ENCODE measurements around the gene RNU5B-1. TPM values are rescaled to one million over a fixed set of nuclear protein-coding genes. Genes with fewer than 3 reads are reported as not detected.

RNU5B-1 gene
- total RNA-seq, 4 donors from 2014 or later, result not detected

DNA sequence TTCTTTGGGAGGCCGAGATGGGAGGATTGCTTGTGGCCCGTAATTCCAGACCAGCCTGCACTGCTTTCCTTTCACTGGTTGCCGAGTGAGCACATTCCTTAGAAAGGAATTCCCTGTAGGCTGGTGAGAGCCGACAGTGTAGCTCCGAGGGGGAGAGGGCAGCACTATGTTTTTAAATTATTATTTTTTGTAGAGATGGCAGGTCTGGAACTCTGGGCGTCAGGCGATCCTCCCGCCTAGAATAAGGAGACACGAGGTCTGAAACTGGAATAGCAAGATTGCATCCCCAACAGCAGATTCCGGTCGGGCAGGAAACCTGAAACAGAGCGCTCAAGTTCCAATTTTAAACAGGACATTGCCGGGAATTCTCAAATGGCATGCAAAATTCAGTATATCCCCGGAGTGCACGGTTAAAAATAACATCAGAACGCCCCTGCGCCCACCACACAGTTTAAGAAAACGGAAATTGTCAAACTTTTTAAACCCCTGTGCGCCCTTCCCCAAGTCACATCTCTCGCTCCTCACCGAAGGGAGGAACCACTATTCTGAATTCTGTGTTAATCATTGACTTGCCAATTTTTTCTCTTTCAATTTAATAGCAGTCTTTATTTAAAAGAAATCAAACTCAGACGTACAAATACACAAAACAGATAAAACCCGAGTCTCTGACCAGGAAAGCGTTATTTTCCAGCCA lies 643 bp upstream of the RNU5B-1 start:
- TF ChIP-seq, protein P1, sequence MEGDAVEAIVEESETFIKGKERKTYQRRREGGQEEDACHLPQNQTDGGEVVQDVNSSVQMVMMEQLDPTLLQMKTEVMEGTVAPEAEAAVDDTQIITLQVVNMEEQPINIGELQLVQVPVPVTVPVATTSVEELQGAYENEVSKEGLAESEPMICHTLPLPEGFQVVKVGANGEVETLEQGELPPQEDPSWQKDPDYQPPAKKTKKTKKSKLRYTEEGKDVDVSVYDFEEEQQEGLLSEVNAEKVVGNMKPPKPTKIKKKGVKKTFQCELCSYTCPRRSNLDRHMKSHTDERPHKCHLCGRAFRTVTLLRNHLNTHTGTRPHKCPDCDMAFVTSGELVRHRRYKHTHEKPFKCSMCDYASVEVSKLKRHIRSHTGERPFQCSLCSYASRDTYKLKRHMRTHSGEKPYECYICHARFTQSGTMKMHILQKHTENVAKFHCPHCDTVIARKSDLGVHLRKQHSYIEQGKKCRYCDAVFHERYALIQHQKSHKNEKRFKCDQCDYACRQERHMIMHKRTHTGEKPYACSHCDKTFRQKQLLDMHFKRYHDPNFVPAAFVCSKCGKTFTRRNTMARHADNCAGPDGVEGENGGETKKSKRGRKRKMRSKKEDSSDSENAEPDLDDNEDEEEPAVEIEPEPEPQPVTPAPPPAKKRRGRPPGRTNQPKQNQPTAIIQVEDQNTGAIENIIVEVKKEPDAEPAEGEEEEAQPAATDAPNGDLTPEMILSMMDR (IDR thresholded peaks at IDR 0.05), result peak in 1 of 2 donors; percentile 91
- no peak for TF ChIP-seq POLR2A (IDR thresholded peaks at IDR 0.05)
- TF ChIP-seq EP300 (IDR thresholded peaks at IDR 0.05), result no peak
- no peak for TF ChIP-seq POLR2AphosphoS5 (IDR thresholded peaks at IDR 0.05)
- Histone ChIP-seq H3K27ac (peak overlapping the region; percentile 91), H3K36me3 (no peaks in the 10 kb centered on the region), H3K4me3 (peak overlapping the region; percentile 49), H3K9me3 (no peaks in the 10 kb centered on the region), H3K4me1 (peaks cover 14% of the 10 kb centered on the region), H3K27me3 (no peaks in the 10 kb centered on the region)
- WGBS, result 2% methylated on average over 24 of the region's 24 CpGs
- no peak for DNase-seq (ENCODE audit: low spot score in 2 of 2)

DNA sequence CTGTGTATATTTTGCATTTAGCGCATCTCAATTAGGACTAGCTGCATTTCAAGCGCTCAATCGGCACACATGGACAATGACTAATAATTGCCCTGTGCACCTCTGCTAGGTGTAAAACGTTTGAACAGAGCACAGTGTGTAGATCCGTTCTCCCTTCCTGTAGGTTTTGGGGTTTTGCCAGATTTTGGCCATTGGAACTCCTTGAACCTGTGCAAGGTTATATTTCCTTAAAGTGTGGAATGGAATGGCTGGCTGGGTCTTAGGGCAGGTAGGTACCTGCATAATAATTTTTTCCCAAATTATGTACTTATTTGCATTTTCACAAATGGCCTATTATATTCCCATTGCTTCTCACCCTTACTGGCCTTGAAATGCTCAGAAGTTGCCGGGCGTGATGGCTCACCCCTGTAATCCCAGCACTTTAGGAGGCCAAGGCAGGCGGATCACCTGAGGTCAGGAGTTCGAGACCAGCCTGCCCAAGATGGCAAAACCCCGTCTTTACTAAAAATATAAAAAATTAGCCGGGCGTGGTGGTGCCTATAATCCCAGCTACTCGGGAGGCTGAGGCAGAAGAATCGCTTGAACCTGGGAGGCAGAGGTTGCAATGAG lies 777 bp downstream of the RNU5B-1 start:
- Histone ChIP-seq H3K4me1 (peaks cover 14% of the 10 kb centered on the region), H3K27me3 (no peaks in the 10 kb centered on the region), H3K9me3 (no peaks in the 10 kb centered on the region), H3K27ac (peak overlapping the region; percentile 91), H3K4me3 (peak overlapping the region; percentile 49), H3K36me3 (no peaks in the 10 kb centered on the region)
- DNase-seq (ENCODE audit: low spot score in 2 of 2), result no peak
- TF ChIP-seq POLR2A (IDR thresholded peaks at IDR 0.05) (no peak), EP300 (IDR thresholded peaks at IDR 0.05) (no peak), POLR2AphosphoS5 (IDR thresholded peaks at IDR 0.05) (no peak)
- TF ChIP-seq, protein P1 (IDR thresholded peaks at IDR 0.05), result no peak
- 55% methylated on average over 14 of the region's 14 CpGs for WGBS

DNA sequence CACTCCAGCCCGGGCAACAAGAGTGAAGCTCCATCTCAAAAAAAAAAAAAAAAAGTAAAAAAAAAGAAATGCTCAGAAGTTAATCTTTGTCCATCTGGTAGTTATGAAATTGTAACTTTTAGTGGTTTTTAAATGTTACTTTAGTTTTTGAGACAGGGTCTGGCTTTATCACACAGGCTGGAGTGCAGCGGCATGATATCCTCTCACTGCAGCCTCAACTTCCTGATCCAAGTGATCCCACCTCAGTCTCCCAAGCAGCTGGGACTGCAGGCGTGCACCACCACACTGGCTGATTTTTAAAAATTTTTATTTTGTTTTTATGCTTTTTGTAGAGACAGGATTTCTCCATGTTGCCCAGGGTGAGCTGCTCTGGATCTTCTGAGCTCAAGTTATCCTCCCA lies 1.3 kb downstream of the RNU5B-1 start:
- WGBS, result 71% methylated on average over 3 of the region's 3 CpGs
- H3K9me3 ChIP-seq, result no peaks in the 10 kb centered on the region
- no peak for TF ChIP-seq POLR2A (IDR thresholded peaks at IDR 0.05)
- TF ChIP-seq, protein P1 (IDR thresholded peaks at IDR 0.05), result no peak
- no peak for TF ChIP-seq EP300 (IDR thresholded peaks at IDR 0.05)
- TF ChIP-seq POLR2AphosphoS5 (IDR thresholded peaks at IDR 0.05), result no peak
- H3K36me3 ChIP-seq, result no peaks in the 10 kb centered on the region
- H3K27me3 ChIP-seq, result no peaks in the 10 kb centered on the region
- no peak for DNase-seq (ENCODE audit: low spot score in 2 of 2)
- H3K27ac ChIP-seq, result no peak overlapping the region
- no peak overlapping the region for H3K4me3 ChIP-seq
- peaks cover 14% of the 10 kb centered on the region for H3K4me1 ChIP-seq

DNA sequence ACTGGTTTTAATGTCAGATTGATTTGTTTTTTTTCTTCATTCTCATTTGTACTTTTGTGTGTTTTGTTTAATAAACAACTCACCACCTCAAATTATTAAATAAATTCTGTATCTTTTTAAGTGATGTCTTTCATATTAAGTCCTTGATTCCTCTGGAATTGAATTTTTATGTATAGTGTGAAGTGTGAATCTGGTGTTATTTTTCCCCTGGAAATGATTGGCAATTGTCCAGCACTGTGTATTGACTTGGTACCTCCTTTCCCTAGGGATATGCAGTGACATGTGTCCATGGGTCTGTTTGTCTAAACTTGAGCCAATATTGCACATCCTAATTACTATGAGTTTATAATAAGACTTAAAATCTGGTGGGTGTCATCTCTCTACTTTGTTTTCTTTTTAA lies 2.1 kb downstream of the RNU5B-1 start:
- no peak for DNase-seq (ENCODE audit: low spot score in 2 of 2)
- H3K9me3 ChIP-seq, result no peaks in the 10 kb centered on the region
- H3K27me3 ChIP-seq, result no peaks in the 10 kb centered on the region
- H3K36me3 ChIP-seq, result no peaks in the 10 kb centered on the region
- H3K4me1 ChIP-seq, result peaks cover 14% of the 10 kb centered on the region
- no peak overlapping the region for H3K27ac ChIP-seq
- no peak overlapping the region for H3K4me3 ChIP-seq
- no peak for TF ChIP-seq POLR2A (IDR thresholded peaks at IDR 0.05)
- TF ChIP-seq, protein P1 (IDR thresholded peaks at IDR 0.05), result no peak
- TF ChIP-seq POLR2AphosphoS5 (IDR thresholded peaks at IDR 0.05), result no peak
- no peak for TF ChIP-seq EP300 (IDR thresholded peaks at IDR 0.05)

GRCh38 chr15:65307978-65308377 lies 3.5 kb downstream of the RNU5B-1 start:
- H3K27ac ChIP-seq, result no peak overlapping the region
- H3K27me3 ChIP-seq, result no peaks in the 10 kb centered on the region
- H3K4me1 ChIP-seq, result peaks cover 14% of the 10 kb centered on the region
- WGBS, result 53% methylated on average over 6 of the region's 6 CpGs
- no peak overlapping the region for H3K4me3 ChIP-seq
- TF ChIP-seq POLR2AphosphoS5 (IDR thresholded peaks at IDR 0.05) (no peak), POLR2A (IDR thresholded peaks at IDR 0.05) (no peak), EP300 (IDR thresholded peaks at IDR 0.05) (no peak)
- TF ChIP-seq, protein P1 (IDR thresholded peaks at IDR 0.05), result no peak
- no peaks in the 10 kb centered on the region for H3K9me3 ChIP-seq
- no peak for DNase-seq (ENCODE audit: low spot score in 2 of 2)
- H3K36me3 ChIP-seq, result no peaks in the 10 kb centered on the region
